ENCODE results near the gene CTIF.
"Not testable (repeated sequence)": the region's sequence is repeated elsewhere in the genome, so short reads cannot be mapped to it uniquely, and the experiment has no call there.

The CTIF gene

DNA sequence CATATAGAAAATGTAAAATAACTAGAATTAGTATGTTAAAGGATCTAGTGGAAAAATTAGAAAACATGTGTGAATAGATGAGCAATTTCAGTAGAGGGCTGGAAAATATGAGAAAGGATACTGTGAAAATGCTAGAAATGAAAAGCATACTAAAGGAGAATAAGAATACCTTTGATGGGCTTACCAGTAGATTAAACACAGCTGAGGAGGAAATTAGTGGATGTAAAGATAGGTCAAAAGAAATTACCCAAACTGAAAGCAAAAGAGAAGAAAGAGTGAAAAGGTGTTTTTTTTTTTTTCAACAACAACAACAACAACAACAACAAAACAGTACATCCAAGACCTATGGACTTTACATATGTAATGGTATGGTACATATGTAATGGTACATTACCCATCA is 41.0 kb upstream of the CTIF start:
- no peak overlapping the region for H3K27ac ChIP-seq (ENCODE audit: poor library complexity, severe bottlenecking)
- no peaks in the 10 kb centered on the region for H3K27me3 ChIP-seq (ENCODE audit: insufficient read depth, poor library complexity, severe bottlenecking)
- ATAC-seq (ENCODE audit: low read depth) (no peak), DNase-seq (ENCODE audit: low spot score) (no peak)
- no peaks in the 10 kb centered on the region for H3K36me3 ChIP-seq (ENCODE audit: low read depth)
- no peaks in the 10 kb centered on the region for H3K4me1 ChIP-seq (ENCODE audit: insufficient read depth, poor library complexity, severe bottlenecking)
- TF ChIP-seq, protein P1, sequence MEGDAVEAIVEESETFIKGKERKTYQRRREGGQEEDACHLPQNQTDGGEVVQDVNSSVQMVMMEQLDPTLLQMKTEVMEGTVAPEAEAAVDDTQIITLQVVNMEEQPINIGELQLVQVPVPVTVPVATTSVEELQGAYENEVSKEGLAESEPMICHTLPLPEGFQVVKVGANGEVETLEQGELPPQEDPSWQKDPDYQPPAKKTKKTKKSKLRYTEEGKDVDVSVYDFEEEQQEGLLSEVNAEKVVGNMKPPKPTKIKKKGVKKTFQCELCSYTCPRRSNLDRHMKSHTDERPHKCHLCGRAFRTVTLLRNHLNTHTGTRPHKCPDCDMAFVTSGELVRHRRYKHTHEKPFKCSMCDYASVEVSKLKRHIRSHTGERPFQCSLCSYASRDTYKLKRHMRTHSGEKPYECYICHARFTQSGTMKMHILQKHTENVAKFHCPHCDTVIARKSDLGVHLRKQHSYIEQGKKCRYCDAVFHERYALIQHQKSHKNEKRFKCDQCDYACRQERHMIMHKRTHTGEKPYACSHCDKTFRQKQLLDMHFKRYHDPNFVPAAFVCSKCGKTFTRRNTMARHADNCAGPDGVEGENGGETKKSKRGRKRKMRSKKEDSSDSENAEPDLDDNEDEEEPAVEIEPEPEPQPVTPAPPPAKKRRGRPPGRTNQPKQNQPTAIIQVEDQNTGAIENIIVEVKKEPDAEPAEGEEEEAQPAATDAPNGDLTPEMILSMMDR (IDR thresholded peaks at IDR 0.05; ENCODE audit: poor library complexity, severe bottlenecking) = no peak
- H3K4me3 ChIP-seq (ENCODE audit: severe bottlenecking) = no peak overlapping the region
- H3K9me3 ChIP-seq (ENCODE audit: severe bottlenecking) = no peaks in the 10 kb centered on the region

DNA sequence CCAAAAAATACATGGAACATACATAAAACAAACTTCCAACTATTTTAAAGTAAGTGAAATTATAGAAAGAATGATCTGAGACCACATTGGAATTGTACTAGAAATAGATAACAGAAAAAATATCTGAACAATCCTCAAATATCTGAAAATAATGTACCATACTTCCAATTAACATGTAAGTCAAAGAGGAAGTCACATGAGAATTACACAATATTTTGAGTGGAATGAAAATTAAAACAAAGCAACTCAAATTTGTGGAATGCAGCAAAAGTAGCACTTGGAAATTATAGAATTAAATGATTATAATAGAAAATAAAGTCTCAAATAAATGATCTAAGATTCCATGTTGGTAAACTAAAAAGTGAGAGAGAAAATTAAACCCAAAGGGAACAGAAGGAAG is 38.3 kb upstream of the CTIF start:
- H3K27ac ChIP-seq (ENCODE audit: poor library complexity, severe bottlenecking) = no peak overlapping the region
- H3K4me3 ChIP-seq (ENCODE audit: severe bottlenecking) = no peak overlapping the region
- TF ChIP-seq, protein P1 (IDR thresholded peaks at IDR 0.05; ENCODE audit: poor library complexity, severe bottlenecking) = no peak
- DNase-seq (ENCODE audit: low spot score) = no peak
- no peaks in the 10 kb centered on the region for H3K36me3 ChIP-seq (ENCODE audit: low read depth)
- H3K9me3 ChIP-seq (ENCODE audit: severe bottlenecking) = peaks cover 3% of the 10 kb centered on the region
- H3K4me1 ChIP-seq (ENCODE audit: insufficient read depth, poor library complexity, severe bottlenecking) = no peaks in the 10 kb centered on the region
- ATAC-seq (ENCODE audit: low read depth) = no peak
- no peaks in the 10 kb centered on the region for H3K27me3 ChIP-seq (ENCODE audit: insufficient read depth, poor library complexity, severe bottlenecking)

DNA sequence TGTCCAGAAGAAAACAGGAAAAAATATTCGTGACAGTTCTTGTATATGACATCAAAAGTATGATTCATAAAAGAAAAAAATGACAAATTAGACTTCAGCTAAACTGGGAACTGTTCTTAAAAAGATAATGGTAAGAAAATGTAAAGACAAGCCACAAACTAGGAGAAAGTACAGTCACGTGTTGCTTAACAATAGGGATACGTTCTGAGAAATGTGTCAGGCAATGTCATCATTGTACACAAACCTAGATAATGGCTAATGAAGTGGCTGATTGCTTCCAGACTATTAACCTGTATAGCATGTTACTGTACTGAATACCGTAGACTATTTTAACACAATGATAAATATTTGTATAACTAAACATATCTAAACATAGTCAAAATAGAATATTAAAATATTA is 35.9 kb upstream of the CTIF start:
- no peak overlapping the region for H3K4me3 ChIP-seq (ENCODE audit: severe bottlenecking)
- no peak overlapping the region for H3K27ac ChIP-seq (ENCODE audit: poor library complexity, severe bottlenecking)
- H3K36me3 ChIP-seq (ENCODE audit: low read depth) = no peaks in the 10 kb centered on the region
- DNase-seq (ENCODE audit: low spot score) = no peak
- ATAC-seq (ENCODE audit: low read depth) = no peak
- no peaks in the 10 kb centered on the region for H3K4me1 ChIP-seq (ENCODE audit: insufficient read depth, poor library complexity, severe bottlenecking)
- no peaks in the 10 kb centered on the region for H3K27me3 ChIP-seq (ENCODE audit: insufficient read depth, poor library complexity, severe bottlenecking)
- TF ChIP-seq, protein P1 (IDR thresholded peaks at IDR 0.05; ENCODE audit: poor library complexity, severe bottlenecking) = no peak
- peaks cover 3% of the 10 kb centered on the region for H3K9me3 ChIP-seq (ENCODE audit: severe bottlenecking)

DNA sequence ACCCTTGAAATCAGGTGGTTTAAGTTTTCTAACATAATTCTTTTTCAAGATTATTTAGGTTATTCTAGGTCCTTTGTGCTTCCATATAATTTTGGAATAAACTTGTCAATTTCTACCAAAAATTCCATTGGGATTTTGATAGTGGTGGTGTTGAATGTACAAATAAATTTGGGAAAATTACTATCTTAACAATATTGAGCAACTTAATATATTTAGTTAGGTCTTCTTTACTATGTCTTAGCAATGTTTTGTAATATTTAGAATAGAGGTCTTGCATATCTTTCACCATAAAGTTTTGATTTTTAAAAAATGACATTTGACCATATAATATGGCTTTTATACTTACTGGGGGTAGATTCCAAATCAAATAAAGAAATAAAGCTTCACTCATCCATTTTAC is 34.0 kb upstream of the CTIF start:
- H3K9me3 ChIP-seq (ENCODE audit: severe bottlenecking) = peaks cover 3% of the 10 kb centered on the region
- no peak for DNase-seq (ENCODE audit: low spot score)
- no peaks in the 10 kb centered on the region for H3K27me3 ChIP-seq (ENCODE audit: insufficient read depth, poor library complexity, severe bottlenecking)
- H3K36me3 ChIP-seq (ENCODE audit: low read depth) = no peaks in the 10 kb centered on the region
- H3K27ac ChIP-seq (ENCODE audit: poor library complexity, severe bottlenecking) = no peak overlapping the region
- ATAC-seq (ENCODE audit: low read depth) = no peak
- TF ChIP-seq, protein P1 (IDR thresholded peaks at IDR 0.05; ENCODE audit: poor library complexity, severe bottlenecking) = no peak
- H3K4me3 ChIP-seq (ENCODE audit: severe bottlenecking) = no peak overlapping the region
- no peaks in the 10 kb centered on the region for H3K4me1 ChIP-seq (ENCODE audit: insufficient read depth, poor library complexity, severe bottlenecking)

DNA sequence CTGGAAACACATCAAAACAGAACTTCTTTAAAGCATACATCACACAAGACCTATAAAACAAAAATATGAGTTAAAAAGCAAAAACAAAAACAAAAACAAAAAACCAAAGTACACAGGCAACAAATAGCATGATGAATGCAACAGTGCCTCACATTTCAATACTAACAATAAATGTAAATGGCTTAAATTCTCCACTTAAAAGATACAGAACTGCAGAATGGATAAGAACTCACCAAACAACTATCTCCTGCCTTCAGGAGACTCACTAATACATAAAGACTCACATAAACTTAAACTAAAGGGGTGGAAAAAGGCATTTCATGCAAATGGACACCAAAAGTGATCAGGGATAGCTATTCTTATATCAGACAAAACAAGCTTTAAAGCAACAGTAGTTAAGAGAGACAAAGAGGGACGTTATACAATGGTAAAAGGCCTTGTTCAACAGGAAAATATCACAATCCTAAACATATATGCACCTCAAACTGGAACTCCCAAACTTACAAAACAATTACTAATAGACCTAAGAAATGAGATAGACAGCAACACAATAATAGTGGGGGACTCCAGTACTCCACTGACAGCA is 31.8 kb upstream of the CTIF start:
- H3K4me1 ChIP-seq (ENCODE audit: insufficient read depth, poor library complexity, severe bottlenecking); H3K4me3 ChIP-seq (ENCODE audit: severe bottlenecking); H3K27me3 ChIP-seq (ENCODE audit: insufficient read depth, poor library complexity, severe bottlenecking); H3K27ac ChIP-seq (ENCODE audit: poor library complexity, severe bottlenecking); H3K9me3 ChIP-seq (ENCODE audit: severe bottlenecking); DNase-seq (ENCODE audit: low spot score); H3K36me3 ChIP-seq (ENCODE audit: low read depth); ATAC-seq (ENCODE audit: low read depth): not testable (repeated sequence)

DNA sequence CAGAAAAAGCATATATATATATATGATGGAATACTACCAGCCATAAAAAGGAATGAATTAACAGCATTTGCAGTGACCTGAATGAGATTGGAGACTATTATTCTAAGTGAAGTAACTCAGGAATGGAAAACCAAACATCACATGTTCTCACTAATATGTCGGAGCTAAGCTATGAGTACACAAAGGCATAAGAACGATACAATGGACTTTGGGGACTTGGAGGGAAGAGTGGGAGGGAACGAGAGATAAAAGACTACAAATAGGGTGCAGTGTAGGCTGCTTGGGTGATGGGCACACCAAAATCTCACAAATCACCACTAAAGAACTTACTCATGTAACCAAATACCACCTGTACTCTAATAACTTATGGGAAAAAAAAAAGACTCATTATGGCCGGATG is 26.3 kb upstream of the CTIF start:
- H3K4me1 ChIP-seq (ENCODE audit: insufficient read depth, poor library complexity, severe bottlenecking); H3K36me3 ChIP-seq (ENCODE audit: low read depth); H3K27ac ChIP-seq (ENCODE audit: poor library complexity, severe bottlenecking); ATAC-seq (ENCODE audit: low read depth); H3K9me3 ChIP-seq (ENCODE audit: severe bottlenecking); DNase-seq (ENCODE audit: low spot score); H3K27me3 ChIP-seq (ENCODE audit: insufficient read depth, poor library complexity, severe bottlenecking); H3K4me3 ChIP-seq (ENCODE audit: severe bottlenecking): not testable (repeated sequence)
